GM18519 (cell line): ENCODE measurements around the gene GBP6.
"Not testable (repeated sequence)": the region's sequence is repeated elsewhere in the genome, so short reads cannot be mapped to it uniquely, and the experiment has no call there.

Experiments
- ATAC-seq: cut with Tn5 transposase; IDR thresholded peaks from one replicate; pipeline ENCODE4 v1.9.1; 2021; ENCODE audit warnings: mild to moderate bottlenecking, moderate library complexity; ENCODE audit not compliant: unreplicated experiment, low FRiP score

The GBP6 gene

GRCh38 chr1:89367221-89367620, 3.4 kb downstream of the GBP6 start:
- ATAC-seq: no peak

GRCh38 chr1:89369331-89369730, 5.5 kb downstream of the GBP6 start:
- no peak for ATAC-seq

- ATAC-seq: not testable (repeated sequence)
Observed at GRCh38 chr1:89373810-89374209, 10.0 kb downstream of the GBP6 start.

GRCh38 chr1:89378001-89378400, 14.1 kb downstream of the GBP6 start:
- no peak for ATAC-seq

GRCh38 chr1:89381618-89382017, 17.8 kb downstream of the GBP6 start:
- no peak for ATAC-seq

GRCh38 chr1:89382479-89382878, 18.6 kb downstream of the GBP6 start:
- no peak for ATAC-seq

GRCh38 chr1:89383185-89383584, 19.3 kb downstream of the GBP6 start:
- ATAC-seq: no peak

- ATAC-seq: no peak
Observed at GRCh38 chr1:89390707-89391106, 26.8 kb downstream of the GBP6 start.

GRCh38 chr1:89391686-89392085, 27.8 kb downstream of the GBP6 start:
- ATAC-seq: no peak

- ATAC-seq: no peak
Observed at GRCh38 chr1:89394851-89395250, 31.0 kb downstream of the GBP6 start.

GRCh38 chr1:89396902-89397301, 33.0 kb downstream of the GBP6 start:
- ATAC-seq: no peak

GRCh38 chr1:89405275-89405929, 41.5 kb downstream of the GBP6 start:
- no peak for ATAC-seq

- ATAC-seq: no peak
Observed at GRCh38 chr1:89407360-89407759, 43.5 kb downstream of the GBP6 start.

GRCh38 chr1:89407768-89408167, 43.9 kb downstream of the GBP6 start:
- not testable (repeated sequence) for ATAC-seq

- no peak for ATAC-seq
Observed at GRCh38 chr1:89425056-89425455, 61.2 kb downstream of the GBP6 start.

- ATAC-seq: no peak
Observed at GRCh38 chr1:89429062-89429461, 65.2 kb downstream of the GBP6 start.

GRCh38 chr1:89429681-89430080, 65.8 kb downstream of the GBP6 start:
- ATAC-seq: not testable (repeated sequence)

GRCh38 chr1:89433421-89433820, 69.6 kb downstream of the GBP6 start:
- no peak for ATAC-seq

- not testable (repeated sequence) for ATAC-seq
Observed at GRCh38 chr1:89434058-89434780, 70.4 kb downstream of the GBP6 start.
